PC-3 (cell line): Measurements from ENCODE around the gene NPAS1. TPM values are rescaled to one million over a fixed set of nuclear protein-coding genes. Genes with fewer than 3 reads are reported as not detected.
"Not testable (repeated sequence)": the region's sequence is repeated elsewhere in the genome, so short reads cannot be mapped to it uniquely, and the experiment has no call there.

Source experiments
- ATAC-seq: fragments of 200-7000 bp; cut with Tn5 transposase; 2 replicates; pipeline ENCODE4 v1.9.1; 2020; ENCODE audit warnings: mild to moderate bottlenecking, moderate library complexity
- BruUV-seq: library from RNA; stranded (reverse); fragments of 400-500 nt; replicated peaks from 2 replicates; lab custom pipeline; 2021; lab: Mats Ljungman, UMichigan
- CTCF ChIA-PET: fragments of 300-600 bp; sonication (Branson Sonifier 250); formaldehyde crosslinking; loops from one replicate; lab custom pipeline; 2022; ENCODE audit warnings: antibody characterized with exemption; lab: Charles Lee
- POLR2A ChIA-PET: fragments of 300-600 bp; sonication (Branson Sonifier 250); formaldehyde crosslinking; loops from one replicate; lab custom pipeline; 2022; ENCODE audit warnings: antibody characterized with exemption; ENCODE audit not compliant: unreplicated experiment; lab: Charles Lee
- DNase-seq: peaks from one replicate; pipeline ENCODE4 v3.0.0-alpha.2; 2015
- H2AFZ ChIP-seq: fragments of 300-600 bp; sonication (generic); 2 replicates; pipeline ENCODE4 v1.6.0; 2016; ENCODE audit warnings: antibody characterized with exemption, low read length
- H3F3A ChIP-seq: fragments of 300-600 bp; sonication (generic); one replicate; pipeline ENCODE4 v1.6.0; 2017; ENCODE audit warnings: antibody characterized with exemption, low read length, control low read depth, mild to moderate bottlenecking; ENCODE audit not compliant: unreplicated experiment
- H3K27ac ChIP-seq: fragments of 300-600 bp; sonication (generic); 2 replicates; pipeline ENCODE4 v1.5.1; 2016; ENCODE audit warnings: mild to moderate bottlenecking, low read length
- H3K27me3 ChIP-seq: fragments of 300-600 bp; sonication (generic); 2 replicates; pipeline ENCODE4 v1.6.1; 2016; ENCODE audit warnings: low read length, mixed read lengths
- H3K36me3 ChIP-seq: fragments of 300-600 bp; sonication (generic); 2 replicates; pipeline ENCODE4 v1.6.1; 2016; ENCODE audit warnings: low read depth, mixed run types, low read length, mixed read lengths
- H3K4me1 ChIP-seq: fragments of 300-600 bp; sonication (generic); 2 replicates; pipeline ENCODE4 v1.5.1; 2016; ENCODE audit warnings: low read length; ENCODE audit not compliant: insufficient read depth
- H3K4me2 ChIP-seq: fragments of 300-600 bp; sonication (generic); 2 replicates; pipeline ENCODE4 v1.6.0; 2016; ENCODE audit warnings: low read length
- H3K4me3 ChIP-seq: fragments of 300-600 bp; sonication (generic); 2 replicates; pipeline ENCODE4 v1.5.1; 2016; ENCODE audit warnings: mild to moderate bottlenecking, low read length, mixed read lengths
- H3K79me2 ChIP-seq: fragments of 300-600 bp; sonication (generic); 2 replicates; pipeline ENCODE4 v1.6.1; 2017; ENCODE audit warnings: low read length, mixed read lengths
- H3K9ac ChIP-seq: fragments of 300-600 bp; sonication (generic); 2 replicates; pipeline ENCODE4 v1.6.0; 2016; ENCODE audit warnings: mild to moderate bottlenecking, low read length
- H3K9me2 ChIP-seq: fragments of 300-600 bp; sonication (generic); replicated peaks from 2 replicates; pipeline ENCODE4 v1.6.1; 2016; ENCODE audit warnings: mixed run types, low read length, mixed read lengths
- H3K9me3 ChIP-seq: fragments of 300-600 bp; sonication (generic); 2 replicates; pipeline ENCODE4 v1.6.1; 2016; ENCODE audit warnings: low read length, mixed read lengths
- H4K20me1 ChIP-seq: fragments of 300-600 bp; sonication (generic); 2 replicates; pipeline ENCODE4 v1.6.1; 2016; ENCODE audit warnings: low read length, mixed read lengths
- EZH2 ChIP-seq: fragments of 300-600 bp; sonication (generic); IDR thresholded peaks from one replicate; pipeline ENCODE4 v1.6.1; 2017; ENCODE audit warnings: antibody characterized with exemption, mild to moderate bottlenecking, low read length; ENCODE audit not compliant: unreplicated experiment
- EZH2phosphoT487 ChIP-seq: fragments of 300-600 bp; sonication (generic); IDR thresholded peaks from 2 replicates; pipeline ENCODE4 v1.6.1; 2018; ENCODE audit warnings: mild to moderate bottlenecking, antibody characterized with exemption, low read length, borderline replicate concordance
- intact Hi-C: fragments of 100-400 bp; cut with micrococcal nuclease; formaldehyde crosslinking; loops from 2 replicates; pipeline ENCODE4 v1.9.0; 2023
- total RNA-seq: library from RNA; depleted of rRNA; stranded (reverse); fragments of >200 nt; gene quantifications from 2 replicates; pipeline ENCODE4 v1.2.3, GENCODE V29; 2014
- TF ChIP-seq, protein P1 (sequence below): fragments of 300-600 bp; sonication (generic); conservative IDR thresholded peaks from 2 replicates; pipeline ENCODE4 v1.5.1; 2017; ENCODE audit warnings: antibody characterized with exemption, low read depth, mild to moderate bottlenecking, low read length

NPAS1 gene
- total RNA-seq, 1 experiment from 2014 or later = 1.6 TPM

DNA sequence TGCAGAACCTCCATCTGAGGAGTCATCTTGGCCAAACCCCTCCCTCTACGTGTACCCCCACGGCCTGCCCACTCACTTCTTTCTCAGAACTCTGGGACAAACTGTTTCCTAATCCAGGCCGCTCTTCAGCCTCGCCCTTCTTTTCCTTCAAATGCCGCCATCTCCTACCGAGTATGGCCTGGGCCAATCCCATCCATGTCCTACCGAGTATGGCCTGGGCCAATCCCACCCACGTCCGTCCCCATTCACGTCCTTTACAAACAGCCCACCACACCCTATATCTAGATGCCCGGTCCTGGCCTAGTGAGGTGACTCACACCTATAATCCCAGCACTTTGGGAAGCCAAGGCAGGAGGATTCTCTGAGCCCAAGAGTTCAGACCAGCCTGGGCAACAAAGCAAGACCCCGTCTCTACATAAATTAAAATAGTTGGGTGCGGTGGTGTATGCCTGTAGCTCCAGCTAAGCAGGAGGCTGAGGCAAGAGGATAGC lies 27.7 kb downstream of the NPAS1 start:
- TF ChIP-seq EZH2 (no peak), EZH2phosphoT487 (no peak)
- TF ChIP-seq, protein P1, sequence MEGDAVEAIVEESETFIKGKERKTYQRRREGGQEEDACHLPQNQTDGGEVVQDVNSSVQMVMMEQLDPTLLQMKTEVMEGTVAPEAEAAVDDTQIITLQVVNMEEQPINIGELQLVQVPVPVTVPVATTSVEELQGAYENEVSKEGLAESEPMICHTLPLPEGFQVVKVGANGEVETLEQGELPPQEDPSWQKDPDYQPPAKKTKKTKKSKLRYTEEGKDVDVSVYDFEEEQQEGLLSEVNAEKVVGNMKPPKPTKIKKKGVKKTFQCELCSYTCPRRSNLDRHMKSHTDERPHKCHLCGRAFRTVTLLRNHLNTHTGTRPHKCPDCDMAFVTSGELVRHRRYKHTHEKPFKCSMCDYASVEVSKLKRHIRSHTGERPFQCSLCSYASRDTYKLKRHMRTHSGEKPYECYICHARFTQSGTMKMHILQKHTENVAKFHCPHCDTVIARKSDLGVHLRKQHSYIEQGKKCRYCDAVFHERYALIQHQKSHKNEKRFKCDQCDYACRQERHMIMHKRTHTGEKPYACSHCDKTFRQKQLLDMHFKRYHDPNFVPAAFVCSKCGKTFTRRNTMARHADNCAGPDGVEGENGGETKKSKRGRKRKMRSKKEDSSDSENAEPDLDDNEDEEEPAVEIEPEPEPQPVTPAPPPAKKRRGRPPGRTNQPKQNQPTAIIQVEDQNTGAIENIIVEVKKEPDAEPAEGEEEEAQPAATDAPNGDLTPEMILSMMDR = no peak
- Histone ChIP-seq H3K4me3 (peak overlapping the region; percentile 82), H3K36me3 (no peaks in the 10 kb centered on the region), H3K27ac (no peak overlapping the region), H3F3A (no peaks in the 10 kb centered on the region), H3K27me3 (no peaks in the 10 kb centered on the region), H3K4me1 (peaks cover 5% of the 10 kb centered on the region; the same call in 1 of the 2 replicates), H3K9me2 (no peaks in the 10 kb centered on the region), H2AFZ (peak overlapping the region; percentile 96), H3K9me3 (no peaks in the 10 kb centered on the region), H3K79me2 (peaks cover 6% of the 10 kb centered on the region; the same call in 1 of the 2 replicates), H3K4me2 (peak overlapping the region; percentile 92), H3K9ac (no peak overlapping the region), H4K20me1 (no peaks in the 10 kb centered on the region)
- DNase-seq = no peak
- BruUV-seq = no TSS peak
- no peak for ATAC-seq
- POLR2A ChIA-PET = interaction anchor here (1.0 kb wide), 1 partner anchor 12 kb away, joined by 6 read pairs; no protein-coding TSS in a partner anchor
- CTCF ChIA-PET = no interaction called here
- intact Hi-C loops = no loop called here

DNA sequence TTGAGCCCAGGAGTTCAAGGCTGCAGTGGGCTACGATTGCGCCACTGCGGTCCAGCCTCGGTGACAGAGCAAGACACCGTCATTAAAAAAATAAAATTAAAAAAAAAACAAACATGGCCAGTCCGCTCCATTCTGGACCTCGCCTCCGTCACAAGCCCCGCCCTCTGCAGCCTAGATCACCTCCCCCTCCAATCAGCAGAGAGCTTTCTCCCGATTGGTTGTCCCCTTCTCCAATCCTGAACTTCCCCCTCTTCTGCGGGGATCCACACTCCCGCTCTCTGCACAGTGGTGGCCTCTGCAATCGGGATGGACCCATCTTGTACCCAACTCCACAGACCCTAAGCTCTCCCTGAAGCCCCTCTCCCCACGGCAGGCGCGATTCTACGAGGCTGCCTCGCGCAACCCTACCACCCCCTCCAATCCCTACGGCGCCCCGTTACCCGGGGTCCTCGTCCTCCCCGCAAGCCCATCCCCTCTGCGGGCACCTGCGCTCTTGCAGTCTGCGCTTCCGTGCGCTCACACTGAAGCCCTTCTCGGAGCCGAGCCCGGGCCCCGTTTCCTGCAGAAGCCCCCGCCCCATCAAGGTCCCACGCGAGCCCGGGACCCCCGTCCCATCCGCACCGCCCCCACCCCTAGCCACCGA lies 28.2 kb downstream of the NPAS1 start:
- Histone ChIP-seq H3K4me1 (peaks cover 5% of the 10 kb centered on the region; the same call in 1 of the 2 replicates), H3K9me3 (no peaks in the 10 kb centered on the region), H2AFZ (peak overlapping the region; percentile 96), H3K9me2 (no peaks in the 10 kb centered on the region), H3K9ac (peak overlapping the region; percentile 56), H3K4me3 (peak overlapping the region; percentile 82), H3K27ac (no peak overlapping the region), H3K27me3 (no peaks in the 10 kb centered on the region), H4K20me1 (no peaks in the 10 kb centered on the region), H3K79me2 (peaks cover 6% of the 10 kb centered on the region; the same call in 1 of the 2 replicates), H3F3A (no peaks in the 10 kb centered on the region), H3K4me2 (peak overlapping the region; percentile 92), H3K36me3 (no peaks in the 10 kb centered on the region)
- ATAC-seq (peak; percentile 82), DNase-seq (peak; percentile 85)
- ChIA-PET CTCF (no interaction called here), POLR2A (interaction anchor here (1.0 kb wide), 1 partner anchor 13 kb away, joined by 6 read pairs; no protein-coding TSS in a partner anchor)
- no peak for TF ChIP-seq EZH2
- no peak for TF ChIP-seq EZH2phosphoT487
- intact Hi-C loops = no loop called here
- BruUV-seq = no TSS peak

DNA sequence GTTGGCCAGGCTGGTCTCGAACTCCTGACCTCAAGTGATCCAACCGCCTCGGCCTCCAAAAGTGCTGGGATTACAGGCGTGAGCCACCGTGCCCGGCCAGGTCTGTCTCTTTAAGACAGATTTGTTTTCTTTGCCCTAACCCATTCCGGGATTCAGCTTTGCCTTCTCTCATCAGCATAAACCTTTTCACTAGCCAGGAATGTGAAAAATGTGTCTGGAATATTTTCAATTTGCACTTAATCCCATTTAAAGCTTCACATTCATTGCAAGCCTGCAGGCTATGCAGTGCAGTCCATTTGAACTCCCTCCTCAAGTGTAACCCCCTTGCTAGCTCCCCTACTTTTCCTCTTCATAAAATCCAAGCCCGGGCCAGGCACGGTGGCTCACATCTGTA lies 29.7 kb downstream of the NPAS1 start:
- peak overlapping the region; percentile 44 for H3K4me2 ChIP-seq
- POLR2A ChIA-PET = no interaction called here
- intact Hi-C loops = no loop called here

DNA sequence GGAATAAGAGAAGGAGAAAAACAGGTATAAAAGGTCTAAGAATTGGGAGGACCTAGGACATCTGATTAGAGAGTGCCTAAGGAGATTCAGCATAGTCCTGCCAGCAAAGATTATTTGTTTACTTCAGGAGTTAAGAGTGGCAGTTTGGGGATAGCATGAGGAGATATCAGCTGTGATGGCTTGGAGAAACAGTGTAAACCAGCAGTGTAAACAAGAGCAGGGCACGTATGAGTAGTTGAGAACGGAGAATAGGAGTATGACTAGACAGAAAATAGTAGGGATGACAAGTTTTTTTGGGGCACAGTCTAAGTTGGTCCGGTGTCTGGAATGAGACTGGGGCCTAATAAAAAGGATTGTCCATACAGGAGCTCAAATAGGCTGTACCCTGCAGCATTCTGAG lies 30.9 kb downstream of the NPAS1 start:
- POLR2A ChIA-PET, BruUV-seq, H2AFZ ChIP-seq: not testable (repeated sequence)

More for the DNA sequence above, 29.7 kb downstream of the NPAS1 start:
- Histone ChIP-seq H3K9ac (no peak overlapping the region), H3K4me3 (peak overlapping the region; percentile 82), H4K20me1 (no peaks in the 10 kb centered on the region), H3K9me3 (no peaks in the 10 kb centered on the region), H2AFZ (peak overlapping the region; percentile 26; the same call in 1 of the 2 replicates), H3F3A (no peaks in the 10 kb centered on the region), H3K27me3 (no peaks in the 10 kb centered on the region), H3K79me2 (peaks cover 6% of the 10 kb centered on the region; the same call in 1 of the 2 replicates), H3K9me2 (no peaks in the 10 kb centered on the region), H3K36me3 (no peaks in the 10 kb centered on the region), H3K27ac (no peak overlapping the region), H3K4me1 (peaks cover 5% of the 10 kb centered on the region; the same call in 1 of the 2 replicates)
- no TSS peak for BruUV-seq
- peak; percentile 6 for DNase-seq
- CTCF ChIA-PET = no interaction called here
- TF ChIP-seq EZH2 (no peak), EZH2phosphoT487 (no peak)
- TF ChIP-seq, protein P1 = no peak
- no peak for ATAC-seq

More for the DNA sequence above, 30.9 kb downstream of the NPAS1 start:
- H4K20me1 ChIP-seq, H3K4me3 ChIP-seq, H3K27me3 ChIP-seq, DNase-seq, H3K79me2 ChIP-seq, H3F3A ChIP-seq, H3K4me2 ChIP-seq, H3K9me3 ChIP-seq, intact Hi-C loops, H3K36me3 ChIP-seq, H3K27ac ChIP-seq, CTCF ChIA-PET, H3K9ac ChIP-seq, ATAC-seq, H3K4me1 ChIP-seq, H3K9me2 ChIP-seq: not testable (repeated sequence)
